Esophagus squamous epithelium (tissue), 4 donors: ENCODE measurements around the gene GAB2.

Experiments used
- POLR2A ChIP-seq, 4 donors: fragments of 450-650 bp; IDR thresholded peaks; one replicate each; pipeline ENCODE4 v1.6.1; 2017; ENCODE audit warnings: antibody characterized with exemption in 4 of 4, mild to moderate bottlenecking in 4 of 4, moderate library complexity in 3 of 4
- TF ChIP-seq, protein P1 (sequence below), 6 experiments: fragments of 450-650 bp in 4 of 6; fragments of 200-600 bp in 2 of 6; sonication (generic) in 2 of 6; IDR thresholded peaks; one replicate each; pipeline ENCODE4 v1.5.1; 2016 to 2019; ENCODE audit warnings: antibody characterized with exemption in 6 of 6, mild to moderate bottlenecking in 4 of 6, moderate library complexity in 4 of 6

DNA sequence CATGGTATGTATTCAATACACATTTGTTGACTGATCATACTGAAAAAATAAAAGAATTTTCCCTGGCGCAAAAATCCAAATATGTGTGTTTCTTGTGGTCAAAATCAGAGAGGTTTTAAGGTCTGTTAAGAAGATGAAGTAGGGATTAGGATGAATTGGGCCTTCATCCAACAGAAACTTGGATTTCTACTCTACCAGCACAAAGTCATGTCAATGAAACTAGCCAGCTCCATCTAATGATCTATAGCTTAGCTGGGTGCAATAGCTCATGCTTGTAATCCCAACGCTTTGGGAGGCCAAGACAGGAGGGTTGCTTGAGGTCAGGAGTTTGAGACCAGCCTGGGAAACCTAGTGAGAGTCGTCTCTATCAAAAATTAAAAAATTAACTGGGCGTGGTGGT is 163.4 kb downstream of the GAB2 start:
- TF ChIP-seq, protein P1, sequence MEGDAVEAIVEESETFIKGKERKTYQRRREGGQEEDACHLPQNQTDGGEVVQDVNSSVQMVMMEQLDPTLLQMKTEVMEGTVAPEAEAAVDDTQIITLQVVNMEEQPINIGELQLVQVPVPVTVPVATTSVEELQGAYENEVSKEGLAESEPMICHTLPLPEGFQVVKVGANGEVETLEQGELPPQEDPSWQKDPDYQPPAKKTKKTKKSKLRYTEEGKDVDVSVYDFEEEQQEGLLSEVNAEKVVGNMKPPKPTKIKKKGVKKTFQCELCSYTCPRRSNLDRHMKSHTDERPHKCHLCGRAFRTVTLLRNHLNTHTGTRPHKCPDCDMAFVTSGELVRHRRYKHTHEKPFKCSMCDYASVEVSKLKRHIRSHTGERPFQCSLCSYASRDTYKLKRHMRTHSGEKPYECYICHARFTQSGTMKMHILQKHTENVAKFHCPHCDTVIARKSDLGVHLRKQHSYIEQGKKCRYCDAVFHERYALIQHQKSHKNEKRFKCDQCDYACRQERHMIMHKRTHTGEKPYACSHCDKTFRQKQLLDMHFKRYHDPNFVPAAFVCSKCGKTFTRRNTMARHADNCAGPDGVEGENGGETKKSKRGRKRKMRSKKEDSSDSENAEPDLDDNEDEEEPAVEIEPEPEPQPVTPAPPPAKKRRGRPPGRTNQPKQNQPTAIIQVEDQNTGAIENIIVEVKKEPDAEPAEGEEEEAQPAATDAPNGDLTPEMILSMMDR (IDR thresholded peaks at IDR 0.05): no peak
- TF ChIP-seq POLR2A (IDR thresholded peaks at IDR 0.05): no peak
